DOHH2 (cell line): ENCODE results near the gene ZNRF2.

Experiments used
- EZH2phosphoT487 ChIP-seq: fragments of 200-600 bp; sonication (generic); IDR thresholded peaks from 2 replicates; pipeline ENCODE4 v1.6.1; 2017; ENCODE audit warnings: borderline replicate concordance, mild to moderate bottlenecking, antibody characterized with exemption, low read length, moderate library complexity, mixed read lengths
- TF ChIP-seq, protein P1 (sequence below): fragments of 200-600 bp; sonication (generic); IDR thresholded peaks from one replicate; pipeline ENCODE4 v1.5.1; 2014; ENCODE audit warnings: antibody characterized with exemption, mild to moderate bottlenecking, low read depth, low read length; ENCODE audit not compliant: poor library complexity, severe bottlenecking

DNA sequence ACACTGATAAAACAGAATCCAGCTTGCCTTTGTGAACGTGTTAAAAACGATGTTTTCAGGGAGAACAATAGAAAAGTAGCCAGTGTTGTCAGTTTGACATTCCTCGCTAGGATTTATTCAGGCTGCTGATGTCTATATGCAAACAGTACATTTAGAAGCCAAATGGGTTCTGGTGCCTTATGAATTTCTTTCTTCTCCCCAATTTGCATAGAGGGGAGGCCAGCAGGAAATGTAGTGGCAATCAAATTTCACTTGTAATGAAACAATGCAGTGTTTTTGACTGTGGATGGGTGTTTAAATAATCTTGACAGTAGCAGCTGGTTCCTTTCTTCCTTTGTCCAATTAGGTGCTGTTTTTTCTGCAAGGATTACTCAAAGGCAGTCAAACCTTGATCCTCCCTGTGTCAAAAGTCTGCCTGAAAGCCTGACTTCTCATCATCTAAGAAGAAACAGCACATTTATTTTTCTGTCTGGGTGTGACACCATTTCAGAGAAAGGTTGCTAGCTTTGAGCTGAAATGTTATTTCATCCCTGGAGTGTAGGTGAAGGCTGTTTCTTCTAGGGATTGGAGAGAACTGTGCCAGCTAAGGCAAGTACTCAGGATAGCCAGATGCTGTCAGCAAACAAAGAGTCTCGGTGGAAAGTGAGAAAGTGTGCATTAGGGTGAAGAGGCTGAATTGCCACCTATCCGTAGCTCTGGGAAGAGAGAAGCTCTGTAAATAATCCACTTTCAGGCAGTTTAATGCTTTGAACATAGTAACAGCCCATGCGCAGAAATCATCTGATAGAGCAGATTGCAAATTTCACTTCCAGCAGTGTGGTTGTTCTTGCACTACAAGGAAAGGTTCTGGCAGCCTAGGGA lies 36.6 kb upstream of the ZNRF2 start:
- TF ChIP-seq, protein P1, sequence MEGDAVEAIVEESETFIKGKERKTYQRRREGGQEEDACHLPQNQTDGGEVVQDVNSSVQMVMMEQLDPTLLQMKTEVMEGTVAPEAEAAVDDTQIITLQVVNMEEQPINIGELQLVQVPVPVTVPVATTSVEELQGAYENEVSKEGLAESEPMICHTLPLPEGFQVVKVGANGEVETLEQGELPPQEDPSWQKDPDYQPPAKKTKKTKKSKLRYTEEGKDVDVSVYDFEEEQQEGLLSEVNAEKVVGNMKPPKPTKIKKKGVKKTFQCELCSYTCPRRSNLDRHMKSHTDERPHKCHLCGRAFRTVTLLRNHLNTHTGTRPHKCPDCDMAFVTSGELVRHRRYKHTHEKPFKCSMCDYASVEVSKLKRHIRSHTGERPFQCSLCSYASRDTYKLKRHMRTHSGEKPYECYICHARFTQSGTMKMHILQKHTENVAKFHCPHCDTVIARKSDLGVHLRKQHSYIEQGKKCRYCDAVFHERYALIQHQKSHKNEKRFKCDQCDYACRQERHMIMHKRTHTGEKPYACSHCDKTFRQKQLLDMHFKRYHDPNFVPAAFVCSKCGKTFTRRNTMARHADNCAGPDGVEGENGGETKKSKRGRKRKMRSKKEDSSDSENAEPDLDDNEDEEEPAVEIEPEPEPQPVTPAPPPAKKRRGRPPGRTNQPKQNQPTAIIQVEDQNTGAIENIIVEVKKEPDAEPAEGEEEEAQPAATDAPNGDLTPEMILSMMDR: no peak
- no peak for TF ChIP-seq EZH2phosphoT487
